HG03135 (cell line): ENCODE results near the gene TXLNG.
"Not testable (repeated sequence)": the region's sequence is repeated elsewhere in the genome, so short reads cannot be mapped to it uniquely, and the experiment has no call there.

Source experiments
- ATAC-seq: cut with Tn5 transposase; IDR thresholded peaks from one replicate; pipeline ENCODE4 v1.9.1; 2021; ENCODE audit warnings: mild to moderate bottlenecking, moderate library complexity; ENCODE audit not compliant: unreplicated experiment

TXLNG gene

DNA sequence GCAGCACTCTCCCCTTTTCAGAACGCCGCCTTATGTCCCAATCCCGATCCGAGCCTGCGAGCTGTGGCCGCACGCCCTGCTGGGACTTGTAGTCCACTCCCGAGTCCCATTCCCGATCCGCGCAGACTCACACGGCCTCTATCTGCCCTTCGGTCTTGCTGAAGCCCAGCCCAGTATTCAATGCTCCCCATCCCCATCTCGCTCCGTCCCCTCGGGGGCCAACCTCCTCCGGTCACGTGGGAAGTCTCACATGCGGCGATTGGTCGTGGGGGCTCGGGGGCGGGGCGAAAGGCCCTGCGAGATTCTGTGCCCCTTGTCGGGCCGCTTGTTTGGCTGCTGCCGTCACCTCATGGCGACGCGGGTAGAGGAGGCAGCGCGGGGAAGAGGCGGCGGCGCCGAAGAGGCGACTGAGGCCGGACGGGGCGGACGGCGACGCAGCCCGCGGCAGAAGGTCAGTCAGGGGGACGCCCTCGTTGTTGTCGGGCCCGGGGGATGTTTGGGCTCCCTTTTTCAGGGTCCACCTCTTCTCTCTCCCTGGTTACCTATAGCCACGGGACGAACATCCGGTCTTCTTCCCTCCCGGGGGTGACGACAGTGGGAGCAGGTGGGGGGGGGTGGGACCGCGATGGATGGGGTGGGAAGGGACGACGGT is at the start of gene TXLNG:
TXLNG (plus strand) TSS at position 328 of the 652 bp plus-strand sequence; CDS start at position 350, 22 bp downstream.
- peak; percentile 99 for ATAC-seq

GRCh38 chrX:16737024-16737423 is 49.2 kb upstream of the TXLNG start:
- no peak for ATAC-seq

- no peak for ATAC-seq
Measured at GRCh38 chrX:16739574-16739973, 46.7 kb upstream of the TXLNG start.

- no peak for ATAC-seq
Measured at GRCh38 chrX:16743604-16744325, 42.5 kb upstream of the TXLNG start.

DNA sequence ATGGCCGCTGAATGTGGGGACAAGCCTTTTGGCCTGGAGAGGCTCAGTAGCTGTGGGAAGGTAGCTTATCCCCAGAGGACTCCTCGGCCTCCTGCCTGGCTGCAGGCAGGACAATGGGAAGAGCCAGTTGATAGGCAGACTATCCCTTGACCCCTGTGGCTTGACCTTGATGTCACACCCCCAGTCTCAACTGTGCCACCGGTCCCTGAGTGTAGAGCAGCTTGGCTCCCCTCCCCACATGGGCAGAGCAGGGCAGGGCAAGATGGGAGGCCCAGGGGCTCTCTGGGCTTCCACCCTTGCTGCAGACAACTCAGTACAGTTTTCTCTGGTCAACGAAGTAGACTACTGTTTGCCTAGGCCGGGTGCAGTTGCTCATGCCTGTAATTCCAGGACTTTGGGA is 41.2 kb upstream of the TXLNG start:
- ATAC-seq, result no peak

GRCh38 chrX:16745659-16746058 is 40.6 kb upstream of the TXLNG start:
- ATAC-seq, result no peak

DNA sequence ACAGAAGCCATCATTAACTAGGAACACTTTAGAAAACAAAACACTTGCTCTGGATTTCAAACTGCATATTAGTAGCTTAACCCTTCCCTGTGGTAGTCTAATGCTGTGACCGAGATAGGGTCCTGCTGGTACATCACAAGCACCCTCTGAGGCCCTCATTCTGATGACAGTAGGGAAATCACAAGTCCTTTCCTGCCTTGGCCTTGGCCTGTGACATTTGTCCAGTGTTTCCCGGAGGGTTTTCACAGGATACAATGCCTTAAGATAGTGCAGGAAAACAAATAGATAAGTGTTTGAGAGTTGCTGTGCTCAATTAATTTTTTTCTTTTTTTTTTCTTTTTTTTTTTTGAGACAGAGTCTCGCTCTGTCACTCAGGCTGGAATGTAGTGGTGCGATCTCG is 37.8 kb upstream of the TXLNG start:
- ATAC-seq, result no peak

- no peak for ATAC-seq
Measured at GRCh38 chrX:16750136-16750535, 36.1 kb upstream of the TXLNG start.

DNA sequence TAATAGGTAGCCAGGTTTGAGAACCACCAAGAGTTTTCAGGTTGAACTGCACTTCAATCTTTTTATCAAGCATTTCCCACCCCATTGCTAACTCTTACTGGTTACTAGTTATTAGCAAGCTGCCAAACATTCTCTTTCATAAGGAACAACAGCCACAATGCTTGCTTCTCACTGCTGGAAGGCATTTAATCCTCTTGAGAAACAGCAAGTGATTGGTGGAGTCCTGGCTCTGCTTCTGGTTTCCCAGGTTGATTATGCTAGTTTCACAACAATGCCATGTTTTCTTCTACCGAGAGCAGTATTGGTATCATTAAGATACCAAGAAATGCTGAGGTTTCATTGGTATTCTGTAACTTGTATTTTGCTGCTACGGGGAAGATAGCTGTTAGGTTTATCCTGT is 32.2 kb upstream of the TXLNG start:
- ATAC-seq, result no peak

- ATAC-seq, result no peak
Measured at GRCh38 chrX:16756724-16757123, 29.5 kb upstream of the TXLNG start.

DNA sequence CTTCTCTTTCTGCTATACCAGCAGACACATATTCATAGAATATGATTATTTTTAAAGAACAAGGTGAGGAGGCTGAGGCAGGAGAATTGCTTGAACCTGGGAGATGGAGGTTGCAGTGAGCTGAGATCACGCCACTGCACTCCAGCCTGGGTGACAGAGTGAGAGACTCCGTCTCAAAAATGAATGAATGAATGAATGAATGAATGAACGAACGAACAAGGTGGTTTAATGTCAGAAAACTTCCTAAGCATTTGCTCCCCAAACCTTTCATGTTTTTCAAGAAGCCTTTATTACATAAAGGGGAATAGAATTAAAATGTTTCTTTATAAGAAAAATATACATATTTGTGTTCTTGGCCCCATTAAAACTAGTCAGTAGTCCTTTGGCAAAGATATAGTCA is 24.8 kb upstream of the TXLNG start:
- not testable (repeated sequence) for ATAC-seq

GRCh38 chrX:16762579-16762978 is 23.7 kb upstream of the TXLNG start:
- ATAC-seq, result no peak

GRCh38 chrX:16765594-16765993 is 20.7 kb upstream of the TXLNG start:
- ATAC-seq, result no peak

DNA sequence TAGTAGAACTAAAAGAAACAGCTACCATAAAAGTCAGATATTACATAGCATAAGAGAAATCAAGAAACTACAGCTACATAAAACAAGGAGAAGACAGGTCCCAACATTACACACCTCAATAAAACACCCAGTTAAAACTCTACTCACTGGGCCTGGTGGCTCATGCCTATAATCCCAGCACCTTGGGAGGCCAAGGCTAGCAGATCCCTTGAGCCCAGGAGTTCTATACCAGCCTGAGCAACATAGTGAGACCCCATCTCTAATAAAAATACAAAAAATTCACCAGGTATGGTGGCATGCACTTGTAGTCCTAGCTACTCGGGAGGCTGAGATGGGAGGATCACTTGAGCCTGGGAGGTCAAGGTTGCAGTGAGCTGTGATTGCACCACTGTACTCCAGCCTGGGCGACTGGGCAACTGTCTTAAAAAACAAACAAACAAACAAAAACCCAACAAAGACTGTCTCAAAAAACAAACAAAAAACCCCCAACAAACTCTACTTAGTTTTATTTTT is 15.2 kb upstream of the TXLNG start:
- ATAC-seq, result no peak

DNA sequence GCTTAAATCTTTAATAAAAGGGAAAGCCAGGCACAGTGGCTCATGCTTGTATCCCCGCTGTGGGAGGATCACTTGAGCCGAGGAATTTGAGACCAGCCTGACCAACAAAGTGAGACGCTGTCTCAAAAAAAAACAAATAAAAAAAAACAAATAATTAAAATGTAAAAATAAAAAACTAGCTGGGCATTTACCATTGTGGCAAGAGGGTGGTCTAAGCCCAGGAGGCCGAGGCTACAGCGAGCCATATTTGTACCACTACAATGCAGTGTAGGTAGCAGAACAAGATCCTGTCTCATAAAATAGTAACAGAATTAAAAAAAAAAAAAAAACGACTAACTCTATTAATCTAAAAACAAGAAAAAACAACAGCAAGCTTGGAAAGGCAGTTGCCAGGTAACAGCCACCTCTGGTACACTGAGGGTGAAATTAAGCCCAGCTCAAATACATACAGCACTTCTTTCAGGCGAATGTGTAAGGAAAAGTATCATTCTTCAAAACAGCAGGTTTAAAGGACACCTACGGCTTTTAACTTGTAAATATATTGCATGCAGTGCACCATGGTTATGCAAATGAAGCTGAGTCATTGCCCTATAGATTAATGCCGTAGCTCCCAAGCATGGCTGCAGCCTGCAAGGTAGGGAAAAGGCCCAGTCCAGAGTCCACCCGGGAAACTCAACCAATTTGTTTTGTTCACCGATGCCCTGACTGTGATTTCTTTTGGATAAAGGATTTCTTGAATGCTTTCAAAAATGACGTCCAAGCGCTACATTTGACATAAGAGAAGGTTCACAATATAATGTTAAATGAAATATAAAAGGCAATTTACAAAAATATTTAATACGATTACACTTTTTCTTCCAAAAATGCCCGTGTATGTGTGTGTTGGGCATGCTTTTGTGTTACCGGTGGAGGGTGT is 14.5 kb upstream of the TXLNG start:
- no peak for ATAC-seq

DNA sequence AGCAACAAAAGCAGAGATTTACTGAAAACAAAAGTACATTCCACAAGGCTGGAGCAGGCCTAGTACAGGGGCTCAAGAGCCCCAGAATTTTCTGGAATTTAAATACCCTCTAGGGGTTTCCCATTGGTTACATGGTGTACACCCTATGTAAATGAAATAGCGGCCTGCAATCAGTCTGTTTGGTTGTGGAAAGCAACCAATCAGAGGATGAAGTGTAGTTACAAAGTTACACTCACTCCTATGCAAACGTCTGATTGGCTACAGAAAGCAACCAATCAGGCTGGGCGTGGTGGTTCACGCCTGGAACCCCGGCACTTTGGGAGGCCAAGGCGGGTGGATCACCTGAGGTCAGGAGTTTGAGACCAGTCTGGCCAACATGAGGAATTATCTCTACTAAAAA is 13.8 kb upstream of the TXLNG start:
- ATAC-seq, result no peak

DNA sequence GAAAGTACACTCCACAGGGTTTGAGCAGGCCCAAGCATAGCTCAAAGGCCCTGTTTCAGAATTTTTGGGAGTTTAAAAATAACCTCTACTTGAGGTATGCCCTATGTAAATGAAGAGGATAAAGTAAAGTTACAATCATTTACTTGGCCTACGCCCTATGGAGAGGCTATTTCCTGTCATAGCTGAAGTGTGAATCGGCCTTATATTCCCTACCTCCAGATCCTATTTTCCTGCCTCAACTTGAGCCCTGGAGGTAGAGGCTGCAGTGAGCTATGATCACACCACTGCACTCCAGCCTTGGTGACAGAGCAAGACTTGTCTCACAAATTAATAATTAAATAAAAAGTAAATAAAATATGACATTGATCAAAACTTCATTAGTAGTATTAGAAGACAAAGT is 11.5 kb upstream of the TXLNG start:
- ATAC-seq, result no peak

- ATAC-seq, result no peak
Measured at GRCh38 chrX:16778545-16778944, 7.7 kb upstream of the TXLNG start.

DNA sequence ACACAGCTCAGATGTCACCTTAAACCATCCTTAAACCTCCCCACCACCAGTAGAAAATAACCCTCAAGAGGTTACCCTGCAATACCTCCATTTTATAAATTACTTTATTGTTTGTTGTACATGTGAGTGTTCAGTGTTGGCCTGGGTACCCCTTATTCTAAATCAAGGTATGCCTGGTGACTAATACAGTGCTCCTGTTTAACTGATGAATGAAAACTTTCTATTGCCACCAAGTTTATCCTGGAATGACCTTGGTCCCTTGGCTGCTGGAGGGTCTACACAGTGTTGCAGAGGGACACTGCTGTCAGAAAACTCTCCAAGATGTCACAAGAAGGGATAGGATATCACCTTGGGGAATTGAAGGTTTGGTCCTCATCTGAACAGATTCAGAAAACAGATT is 7.3 kb upstream of the TXLNG start:
- ATAC-seq, result no peak

GRCh38 chrX:16779815-16780214 is 6.5 kb upstream of the TXLNG start:
- not testable (repeated sequence) for ATAC-seq

DNA sequence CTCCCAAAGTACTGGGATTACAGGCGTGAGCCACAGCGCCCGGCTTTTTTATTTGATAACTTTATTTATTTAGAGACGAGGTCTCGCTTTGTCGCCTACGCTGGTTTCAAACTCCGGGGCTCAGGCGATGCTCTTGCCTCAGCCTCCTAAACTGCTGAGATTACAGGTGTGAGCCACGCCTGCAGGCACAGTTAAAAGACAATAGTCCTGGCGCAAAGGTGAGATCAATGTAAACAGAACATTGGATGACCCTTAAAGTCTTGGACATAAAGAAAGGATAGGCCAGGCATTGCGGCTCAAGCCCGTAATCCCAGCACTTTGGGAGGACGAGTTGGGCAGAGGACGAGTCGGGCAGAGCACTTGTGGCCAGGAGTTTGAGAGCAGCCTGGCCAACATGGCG is 2.8 kb upstream of the TXLNG start:
- no peak for ATAC-seq
